Keratinocyte (primary cell): ENCODE data around the gene AP1S3.

ENCODE experiments used
- CTCF ChIP-seq, 3 experiments: IDR thresholded peaks in 1 of 3; conservative IDR thresholded peaks in 1 of 3; optimal IDR thresholded peaks in 1 of 3; 2 replicates in 2 of 3; 3 replicates in 1 of 3; pipeline versions ENCODE3 to v1.5.1; 2011; ENCODE audit warnings: low read length in 3 of 3, mild to moderate bottlenecking in 3 of 3, moderate library complexity in 2 of 3, control low read depth in 1 of 3, inconsistent platforms in 1 of 3; ENCODE audit not compliant: insufficient read depth in 2 of 3; ENCODE audit errors: extremely low read depth in 1 of 3
- EZH2 ChIP-seq: IDR thresholded peaks from one replicate; pipeline ENCODE4 v1.6.1; 2012; ENCODE audit warnings: inconsistent platforms, mild to moderate bottlenecking, low read length, moderate library complexity

- TF ChIP-seq CTCF (optimal IDR thresholded peaks at IDR 0.05 in 1 of 3, IDR thresholded peaks at IDR 0.05 in 1 of 3, conservative IDR thresholded peaks at IDR 0.05 in 1 of 3; ENCODE audit: extremely low read depth in 1 of 3, insufficient read depth in 2 of 3, low read length in 3 of 3), result no peak
- TF ChIP-seq EZH2, result no peak
Observed at GRCh38 chr2:223819891-223820290, 17.5 kb downstream of the AP1S3 start.
